HG02642 (cell line): Measurements from ENCODE around the gene PSMB1.
A peak's percentile ranks its signal among the peaks of the same experiment; 100 is the strongest.
"Not testable (repeated sequence)": the region's sequence is repeated elsewhere in the genome, so short reads cannot be mapped to it uniquely, and the experiment has no call there.

ENCODE experiments used
- ATAC-seq: cut with Tn5 transposase; IDR thresholded peaks from one replicate; pipeline ENCODE4 v1.9.1; 2021; ENCODE audit warnings: mild to moderate bottlenecking; ENCODE audit not compliant: unreplicated experiment, poor library complexity

Gene PSMB1

DNA sequence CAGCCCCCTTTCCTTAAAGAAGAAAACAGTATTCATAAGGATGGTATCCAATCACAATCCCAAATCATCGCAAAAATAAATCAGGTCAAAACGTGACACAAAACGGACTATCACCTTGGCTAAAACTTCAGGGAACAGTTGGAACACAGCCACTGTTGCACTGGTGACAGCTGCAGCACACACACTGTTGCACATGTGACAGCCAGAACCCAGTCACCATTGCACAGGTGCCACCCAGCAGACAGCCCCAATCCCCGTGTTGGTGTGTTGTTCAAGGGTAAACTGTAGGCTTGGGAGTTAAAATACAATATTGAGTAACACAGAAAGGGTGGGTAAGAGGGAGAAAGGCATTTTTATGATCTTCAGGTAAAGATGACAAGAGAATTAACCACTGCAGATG lies 15.8 kb downstream of the PSMB1 start:
- ATAC-seq, result no peak

DNA sequence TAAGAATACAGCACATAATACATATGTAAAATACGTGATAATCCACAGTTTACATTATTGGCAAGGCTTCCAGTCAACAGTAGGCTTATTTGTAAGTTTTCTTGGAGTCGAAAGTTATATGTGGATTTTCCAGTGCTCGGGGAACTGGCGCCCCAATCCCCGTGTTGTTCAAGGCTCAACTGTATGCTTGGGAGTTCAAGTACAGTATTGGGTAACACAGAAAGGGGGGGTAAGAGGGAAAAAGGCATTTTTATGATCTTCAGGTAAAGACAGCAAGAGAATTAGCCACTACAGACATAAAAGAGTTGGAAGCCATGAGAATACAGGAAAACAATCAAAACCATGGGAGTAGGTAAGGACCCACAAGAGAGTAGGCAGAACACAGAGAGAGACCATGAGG lies 16.4 kb downstream of the PSMB1 start:
- no peak for ATAC-seq

GRCh38 chr6:170535004-170535403 lies 18.1 kb downstream of the PSMB1 start:
- no peak for ATAC-seq

- ATAC-seq, result no peak
Observed at GRCh38 chr6:170533792-170534191, 19.3 kb downstream of the PSMB1 start.

- ATAC-seq, result no peak
Observed at GRCh38 chr6:170532867-170533488, 20.1 kb downstream of the PSMB1 start.

DNA sequence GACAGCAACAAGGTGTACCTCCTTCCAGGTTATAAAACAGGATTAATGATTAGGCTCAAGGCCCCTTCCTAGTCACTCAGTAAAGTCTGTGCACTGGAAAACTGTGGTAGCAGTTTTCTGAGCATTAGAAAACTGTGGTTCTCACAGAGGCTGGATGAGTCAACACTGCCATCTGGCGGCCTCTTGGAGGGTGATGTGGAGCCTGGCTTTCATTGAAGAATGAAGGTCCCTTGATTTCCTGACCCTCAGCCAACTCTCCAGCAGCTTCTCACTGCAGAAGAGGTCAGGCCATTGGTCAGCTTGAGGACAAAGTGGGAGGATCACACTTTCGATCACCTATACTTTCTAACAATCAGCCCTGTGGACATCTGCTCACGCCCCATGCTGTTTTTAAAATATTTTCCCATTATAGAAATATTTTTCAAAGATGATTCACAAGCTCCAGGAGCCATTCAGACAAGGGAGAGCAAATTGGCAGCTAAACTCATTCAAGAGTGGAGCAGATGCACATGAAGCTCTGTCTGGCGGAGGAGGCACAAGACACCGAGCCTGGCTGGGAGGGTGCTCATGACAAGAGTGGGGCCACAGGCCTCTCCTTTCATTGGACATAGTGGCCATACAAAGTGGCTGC lies 23.2 kb downstream of the PSMB1 start:
- peak; percentile 71 for ATAC-seq

- ATAC-seq, result not testable (repeated sequence)
Observed at GRCh38 chr6:170527995-170528394, 25.1 kb downstream of the PSMB1 start.

DNA sequence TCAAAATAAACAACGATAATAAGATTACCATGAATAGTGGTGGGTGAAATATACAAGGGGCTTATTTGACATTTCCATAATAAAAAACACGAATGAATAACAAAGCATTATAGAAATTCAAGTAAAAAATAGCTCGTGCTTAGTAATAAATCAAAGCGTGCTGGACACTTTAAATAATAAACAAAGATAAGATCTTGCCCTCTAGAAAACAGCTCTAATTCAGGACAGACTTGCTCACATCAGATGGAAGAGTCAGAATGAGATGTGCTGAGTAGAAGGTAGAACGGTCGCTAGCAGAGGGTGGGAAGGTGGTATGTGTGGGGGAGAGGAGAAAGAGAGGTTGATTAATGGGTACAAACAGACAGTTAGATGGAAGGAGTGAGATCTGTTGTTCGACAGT lies 27.3 kb downstream of the PSMB1 start:
- ATAC-seq, result no peak

GRCh38 chr6:170524172-170524502 lies 29.0 kb downstream of the PSMB1 start:
- no peak for ATAC-seq

- no peak for ATAC-seq
Observed at GRCh38 chr6:170523256-170524171, 29.6 kb downstream of the PSMB1 start.

DNA sequence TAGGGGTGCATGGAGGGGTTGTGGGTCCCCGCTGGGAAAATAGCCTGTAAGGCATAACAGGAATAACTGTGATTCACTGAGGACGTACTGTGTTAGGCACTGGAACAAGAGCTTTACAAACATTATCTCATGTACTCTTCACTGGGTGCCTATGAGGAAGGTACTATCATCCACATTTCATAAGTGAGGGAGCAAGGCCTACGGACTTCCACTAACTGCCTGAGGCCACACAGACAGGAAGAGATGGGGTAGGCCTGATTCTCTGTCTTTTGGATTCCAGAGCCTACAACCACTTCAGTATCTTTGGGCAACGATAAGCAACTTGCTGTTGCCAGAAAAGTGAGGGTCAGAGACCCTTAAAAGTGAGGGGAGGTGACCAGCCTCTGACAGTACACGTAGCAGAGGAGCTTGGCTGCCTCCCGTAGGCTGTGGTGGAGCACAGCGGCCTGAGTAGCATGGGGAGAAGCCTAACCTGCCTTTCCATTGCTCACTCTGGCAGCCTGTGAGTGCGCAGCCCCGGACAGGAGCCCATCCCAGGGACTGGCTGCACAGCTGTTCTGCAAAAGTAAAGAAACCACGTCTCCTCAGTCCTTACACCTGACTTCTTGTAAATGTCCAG lies 30.4 kb downstream of the PSMB1 start:
- no peak for ATAC-seq

DNA sequence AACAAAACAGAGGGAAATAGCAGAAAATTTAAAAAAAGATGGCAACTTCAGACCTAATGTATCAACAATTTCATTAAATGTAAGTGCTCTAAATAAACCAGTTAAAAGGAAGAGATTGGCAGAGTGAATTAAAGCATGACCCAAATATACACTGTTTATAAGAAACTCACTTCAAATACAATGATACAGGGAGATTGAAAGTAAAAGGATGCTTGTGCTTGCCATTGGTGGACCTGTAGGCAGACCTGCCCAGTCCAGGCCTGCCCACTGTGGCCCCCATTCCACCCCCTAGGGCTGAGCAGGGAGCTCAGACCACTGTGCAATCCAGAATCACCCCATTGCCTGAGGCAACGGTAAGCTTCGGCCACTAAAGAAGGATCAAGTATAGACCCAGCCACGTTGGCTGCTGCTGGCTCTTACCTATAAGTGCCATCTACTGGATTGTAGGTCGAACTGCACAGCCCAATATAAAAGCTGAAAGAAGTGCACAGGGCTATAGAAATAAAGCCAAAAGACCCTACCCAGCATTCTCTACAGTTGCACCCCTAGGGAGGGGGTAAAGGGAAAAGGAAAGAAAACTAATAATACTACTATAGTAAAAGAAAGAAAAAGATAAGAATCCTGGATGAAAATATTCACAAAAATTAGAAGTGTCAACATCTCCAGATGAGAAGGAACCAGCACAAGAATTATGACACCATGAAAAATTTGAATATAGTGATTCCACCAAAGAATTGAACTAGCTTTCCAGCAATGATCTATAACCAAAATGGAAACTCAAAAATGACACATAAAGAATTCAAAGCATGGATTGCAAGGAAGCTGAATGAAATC lies 36.1 kb downstream of the PSMB1 start:
- peak; percentile 93 for ATAC-seq

- no peak for ATAC-seq
Observed at GRCh38 chr6:170514908-170515307, 38.2 kb downstream of the PSMB1 start.

DNA sequence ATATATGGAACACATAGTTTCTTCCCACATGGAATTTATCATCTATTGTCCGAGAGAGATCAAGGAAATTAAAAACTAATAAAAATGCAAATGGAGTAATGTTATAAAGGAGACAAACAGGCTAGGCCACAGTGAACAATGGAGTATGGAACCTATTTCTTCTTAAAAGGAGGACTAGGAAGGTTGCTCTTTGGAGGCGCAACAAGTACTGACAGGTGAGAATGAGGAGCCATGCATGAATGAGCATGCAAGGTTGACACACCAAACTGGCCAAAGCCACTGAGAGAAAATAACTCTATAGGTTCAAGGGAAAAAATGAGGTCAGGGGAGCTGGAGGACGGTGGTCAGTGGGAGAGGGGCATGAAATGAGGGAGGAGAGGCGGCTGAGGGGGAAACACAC lies 40.9 kb downstream of the PSMB1 start:
- ATAC-seq, result no peak

GRCh38 chr6:170510631-170511030 lies 42.5 kb downstream of the PSMB1 start:
- ATAC-seq, result no peak

DNA sequence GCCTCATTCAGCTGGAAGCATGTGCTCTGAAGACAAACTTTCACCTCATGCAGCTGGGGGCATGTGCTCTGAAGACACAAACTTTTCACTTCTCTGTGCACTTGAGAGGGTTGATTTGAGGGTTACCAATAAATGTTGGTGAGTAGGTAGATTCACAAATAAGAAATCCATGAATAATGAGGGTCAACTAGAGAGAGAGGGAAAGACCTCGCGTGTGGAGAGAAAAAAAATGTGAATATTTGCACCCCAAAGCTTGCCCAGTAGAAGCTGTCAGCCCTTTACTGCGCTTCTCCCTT lies 43.4 kb downstream of the PSMB1 start:
- ATAC-seq, result no peak

- not testable (repeated sequence) for ATAC-seq
Observed at GRCh38 chr6:170508892-170509722, 44.0 kb downstream of the PSMB1 start.

- ATAC-seq, result not testable (repeated sequence)
Observed at GRCh38 chr6:170508275-170508674, 44.8 kb downstream of the PSMB1 start.

GRCh38 chr6:170507728-170508127 lies 45.4 kb downstream of the PSMB1 start:
- ATAC-seq, result not testable (repeated sequence)
